IMR-90 (cell line): ENCODE results near the gene MAML1. TPM values are rescaled to one million over a fixed set of nuclear protein-coding genes. Genes with fewer than 3 reads are reported as not detected.

Experiments used
- microRNA-seq, 2 experiments: library from miRNA; stranded (forward) in 1 of 2; unstranded in 1 of 2; fragments of 10-50 nt in 1 of 2; fragments of <30 nt in 1 of 2; gene quantifications in 1 of 2; microRNA quantifications in 1 of 2; one replicate each; pipeline versions ENCODE3 to v1.1.0; 2013 to 2020; ENCODE audit not compliant: insufficient read depth in 1 of 2, insufficient read length in 1 of 2, unreplicated experiment in 1 of 2
- polyA plus RNA-seq, 3 experiments: library from polyadenylated mRNA; depleted of rRNA; stranded (reverse); fragments of >200 nt; gene quantifications; 2 replicates each; pipeline ENCODE4 v1.2.3, GENCODE V29; 2012; ENCODE audit warnings: low replicate concordance in 1 of 3
- small RNA-seq, 5 experiments: library from RNA; depleted of rRNA; stranded (forward); fragments of <200 nt; gene quantifications; one replicate each; pipeline ENCODE3, GENCODE V24; 2012
- total RNA-seq: library from RNA; depleted of rRNA; stranded (reverse); fragments of >200 nt; gene quantifications from 2 replicates; pipeline ENCODE4 v1.2.3, GENCODE V29; 2012; rRNA removed

MAML1 gene
- total and polyA plus RNA-seq, 2 of the 4 experiments (the other 2 are of a cell fraction) = 4.7 to 10.2 TPM

Small RNAs within 50 kb of the gene (microRNA-seq; reads per million reads assigned to microRNA genes)
- gene MIR1229 = 2.1 to 6.6 reads per million in 2 experiments

Small RNAs within 50 kb of the gene (small RNA-seq; reads per million reads assigned to genes)
- 0 reads per million in 5 experiments for gene MIR1229

Other genes with a start within 250 kb of the MAML1 start
- 19.5 and 27.8 TPM in 2 replicates for gene RUFY1, start 182.3 kb upstream of the MAML1 start, total RNA-seq
- gene RUFY1, start 182.3 kb upstream of the MAML1 start, polyA plus RNA-seq (2012; rRNA removed) = 21.4 and 21.8 TPM in 2 replicates
- gene HNRNPH1, start 109.2 kb upstream of the MAML1 start, total RNA-seq = 300 and 735 TPM in 2 replicates
- gene HNRNPH1, start 109.2 kb upstream of the MAML1 start, polyA plus RNA-seq (2012; rRNA removed) = 230 and 288 TPM in 2 replicates
- gene CBY3, start 51.8 kb upstream of the MAML1 start, total RNA-seq = 0.18 TPM in 1 of 2 replicates, not detected in the other
- gene CBY3, start 51.8 kb upstream of the MAML1 start, polyA plus RNA-seq (2012; rRNA removed) = not detected in 2 replicates
- 345 and 552 TPM in 2 replicates for gene CANX, start 33.9 kb upstream of the MAML1 start, total RNA-seq
- 216 and 233 TPM in 2 replicates for gene CANX, start 33.9 kb upstream of the MAML1 start, polyA plus RNA-seq (2012; rRNA removed)
- gene LTC4S, start 61.2 kb downstream of the MAML1 start, total RNA-seq = not detected in 2 replicates
- gene LTC4S, start 61.2 kb downstream of the MAML1 start, polyA plus RNA-seq (2012; rRNA removed) = 0.72 and 1.9 TPM in 2 replicates
- 53.9 and 73.7 TPM in 2 replicates for gene MGAT4B, start 74.0 kb downstream of the MAML1 start, total RNA-seq
- 155 and 164 TPM in 2 replicates for gene MGAT4B, start 74.0 kb downstream of the MAML1 start, polyA plus RNA-seq (2012; rRNA removed)
- gene SQSTM1, start 88.1 kb downstream of the MAML1 start, total RNA-seq = 168 and 184 TPM in 2 replicates
- 152 and 201 TPM in 2 replicates for gene SQSTM1, start 88.1 kb downstream of the MAML1 start, polyA plus RNA-seq (2012; rRNA removed)
- gene MRNIP, start 126.0 kb downstream of the MAML1 start, total RNA-seq = 6.6 and 7.2 TPM in 2 replicates
- gene MRNIP, start 126.0 kb downstream of the MAML1 start, polyA plus RNA-seq (2012; rRNA removed) = 20.3 and 24.7 TPM in 2 replicates
- gene TBC1D9B, start 175.1 kb downstream of the MAML1 start, total RNA-seq = 18.3 and 58.6 TPM in 2 replicates
- gene TBC1D9B, start 175.1 kb downstream of the MAML1 start, polyA plus RNA-seq (2012; rRNA removed) = 78.1 and 83.8 TPM in 2 replicates